ENCODE measurements around the gene IFNG.

Gene IFNG

DNA sequence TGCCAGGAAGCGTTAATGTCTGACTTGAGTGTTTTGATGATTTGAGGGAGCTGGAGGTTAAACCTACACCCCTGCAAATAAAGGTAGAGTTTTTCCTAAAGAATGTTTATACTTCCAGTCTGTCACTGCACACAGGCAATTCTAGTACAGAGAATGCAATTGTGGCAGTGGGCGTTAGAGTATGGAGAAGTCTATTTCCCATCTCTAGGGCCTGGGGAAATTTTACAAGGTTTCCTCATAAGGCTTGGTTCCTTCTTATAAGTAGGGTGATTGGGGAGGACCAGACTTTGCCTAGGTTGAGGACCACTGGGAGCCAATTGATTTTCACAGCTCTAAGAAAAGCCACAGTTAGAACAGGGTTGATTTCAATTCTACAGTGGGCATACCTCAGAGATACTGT is 44.3 kb downstream of the IFNG start:
- DNase-seq (ENCODE audit: low spot score): no peak

DNA sequence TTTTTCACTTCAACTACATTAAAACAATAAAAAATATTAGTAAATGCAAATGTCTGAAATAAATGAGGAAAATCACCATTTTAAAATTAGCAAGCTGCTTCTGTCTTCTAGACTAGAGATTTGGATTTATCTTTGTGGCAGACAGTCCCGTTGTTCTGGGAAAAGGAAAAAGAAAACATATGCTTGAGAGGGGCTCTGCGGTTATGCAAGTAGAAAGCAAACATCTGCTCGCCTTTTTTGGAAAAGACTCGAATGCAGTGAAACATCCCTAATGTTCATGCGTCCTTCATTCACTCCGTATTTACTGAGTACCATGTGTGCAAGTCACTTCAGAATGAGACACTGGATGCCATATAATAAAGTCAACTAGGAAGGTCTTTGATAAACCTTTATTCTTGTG is 44.9 kb downstream of the IFNG start:
- DNase-seq (ENCODE audit: low spot score): no peak

DNA sequence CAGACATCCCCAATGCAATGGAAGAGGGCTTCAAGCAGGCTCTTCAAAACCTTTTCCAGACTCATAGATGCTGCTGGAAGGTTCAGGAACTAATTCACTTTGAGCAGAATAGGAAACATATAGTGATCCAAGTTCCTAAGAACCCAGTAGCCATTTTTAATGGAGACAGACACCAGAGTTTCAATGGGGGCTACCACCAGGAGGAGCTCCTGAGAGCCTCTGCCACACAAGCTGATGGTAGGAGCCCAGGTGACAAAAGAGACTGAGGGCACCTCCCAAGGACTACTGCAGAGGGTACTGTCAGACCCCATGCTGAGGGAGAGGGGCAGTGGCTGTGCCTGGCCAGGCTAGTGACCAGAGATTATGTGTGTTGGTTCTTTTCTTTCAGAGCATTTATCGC is 45.9 kb downstream of the IFNG start:
- no peak for DNase-seq (ENCODE audit: low spot score)

DNA sequence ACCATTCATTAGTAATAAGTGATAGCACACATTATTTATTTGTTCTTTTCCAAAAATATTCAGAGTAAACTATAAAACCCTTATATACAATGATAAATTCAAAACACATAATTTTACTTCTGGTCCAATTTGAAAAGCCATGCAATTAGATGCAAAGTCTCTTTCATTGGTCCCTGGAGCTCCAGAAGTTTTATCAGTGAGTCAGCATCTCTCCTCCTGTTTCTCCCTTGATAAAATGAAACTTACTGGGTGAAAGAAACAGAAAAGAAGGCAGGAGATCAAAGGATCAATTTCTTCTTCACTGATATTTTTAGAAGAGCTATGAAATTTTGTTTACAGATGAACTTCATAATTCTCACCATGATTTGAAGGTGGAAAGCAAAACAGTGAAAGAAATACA is 47.5 kb downstream of the IFNG start:
- DNase-seq (ENCODE audit: low spot score): no peak

DNA sequence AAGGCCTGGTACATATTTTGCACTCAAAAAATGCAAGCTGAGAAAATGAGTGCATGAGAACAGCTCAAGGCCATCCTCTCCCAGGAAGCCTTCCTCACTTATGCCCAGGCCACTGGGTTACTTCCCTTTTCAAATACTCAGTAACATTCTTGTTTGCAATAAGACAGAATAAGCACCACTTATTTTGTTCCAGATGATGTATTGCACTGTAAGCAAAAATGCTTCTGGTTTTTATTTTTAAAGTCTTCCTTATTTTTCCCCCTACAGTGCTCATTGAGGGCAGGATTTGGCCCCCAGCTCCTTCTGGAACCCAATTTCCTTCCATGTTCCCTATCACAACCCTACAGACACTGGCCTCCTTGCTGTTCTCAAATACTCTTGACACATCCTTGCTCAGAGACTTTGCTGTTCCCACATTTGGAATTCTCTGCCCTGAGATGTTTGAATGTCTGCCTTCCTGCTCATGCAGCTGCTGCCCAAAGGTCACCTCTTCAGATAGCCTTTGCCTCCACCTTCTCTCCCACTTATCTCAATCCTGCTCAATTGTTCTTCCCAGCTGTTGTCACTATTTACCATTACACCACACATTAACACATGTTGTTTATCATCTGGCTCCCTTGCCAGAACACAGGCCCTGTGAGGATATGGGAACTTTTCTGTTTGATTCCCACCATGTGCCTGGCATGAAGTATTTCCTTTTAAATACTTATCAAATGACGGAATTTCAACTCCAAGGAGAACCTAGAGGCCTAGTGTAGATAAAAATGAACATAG is 49.9 kb downstream of the IFNG start:
- no peak for DNase-seq (ENCODE audit: low spot score)

DNA sequence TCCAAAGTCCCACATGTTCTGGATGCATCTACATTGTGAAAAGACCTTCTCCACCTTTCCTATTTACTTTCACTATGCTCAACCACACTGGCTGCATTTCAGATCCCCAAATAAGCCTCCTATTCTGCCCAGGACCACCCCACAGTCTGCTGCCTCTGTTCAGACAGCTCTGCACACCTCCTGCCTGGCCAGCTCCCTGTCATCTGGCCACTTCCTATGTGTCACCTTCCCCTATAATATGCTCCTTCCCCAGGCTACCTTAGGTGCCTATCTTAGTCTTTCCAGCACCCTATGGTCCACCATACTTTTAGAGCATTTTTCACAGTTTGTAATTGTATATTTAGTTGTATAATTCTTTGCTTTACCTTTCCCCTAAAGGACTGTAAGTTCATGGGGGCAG is 50.5 kb downstream of the IFNG start:
- DNase-seq (ENCODE audit: low spot score): no peak

DNA sequence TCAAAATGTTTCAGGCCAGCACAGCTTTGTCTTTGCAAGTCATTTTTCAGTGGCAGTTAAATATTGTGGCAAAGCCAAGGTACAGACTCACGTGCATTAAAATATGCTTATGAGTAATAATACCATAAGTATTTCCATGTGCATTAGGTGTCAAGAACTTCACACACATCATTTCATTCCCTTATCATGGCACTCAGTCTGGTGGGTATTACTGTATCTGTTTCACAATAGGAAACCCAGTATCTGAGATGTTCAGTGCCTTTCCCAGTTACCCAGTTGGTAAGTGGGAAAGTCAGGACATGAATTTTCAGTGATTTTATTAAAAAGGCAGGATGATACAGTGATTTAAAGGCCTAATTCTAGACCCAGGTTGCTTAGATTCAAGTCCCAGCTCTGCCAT is 52.9 kb downstream of the IFNG start:
- DNase-seq (ENCODE audit: low spot score): no peak

DNA sequence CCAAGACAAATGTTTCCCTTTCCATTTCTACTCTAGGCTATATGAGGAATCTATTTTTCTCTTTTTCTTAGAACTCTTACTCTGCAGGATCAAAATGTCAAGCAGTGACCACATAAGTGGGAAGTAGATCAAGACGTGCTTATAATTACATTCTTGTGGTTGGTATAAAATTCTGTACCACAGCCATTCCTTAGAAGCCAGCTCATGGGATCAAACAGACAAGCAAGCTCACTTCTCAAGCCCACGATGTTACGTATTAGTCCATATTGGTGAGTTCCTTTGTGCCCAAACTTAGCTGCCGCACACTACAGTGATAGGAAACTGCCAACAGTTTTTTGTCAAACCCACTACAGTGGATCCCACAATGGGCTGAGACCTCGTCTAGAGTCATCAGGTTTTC is 53.4 kb downstream of the IFNG start:
- DNase-seq (ENCODE audit: low spot score): peak; percentile 8
